Fibroblast of the conjunctiva (primary cell): Measurements from ENCODE around the gene TPK1.
A peak's percentile ranks its signal among the peaks of the same experiment; 100 is the strongest.

Source experiments
- DNase-seq: peaks from one replicate; pipeline ENCODE4 v3.0.0-alpha.2; 2010; ENCODE audit warnings: low read depth

The TPK1 gene

GRCh38 chr7:144723301-144723700, 112.6 kb downstream of the TPK1 start:
- DNase-seq = no peak

- DNase-seq = no peak
These were observed 115.1 kb downstream of the TPK1 start for GRCh38 chr7:144720710-144721109.

GRCh38 chr7:144720149-144720548, 115.7 kb downstream of the TPK1 start:
- no peak for DNase-seq

- DNase-seq = no peak
These were observed 118.1 kb downstream of the TPK1 start for GRCh38 chr7:144717720-144718119.

- no peak for DNase-seq
These were observed 122.0 kb downstream of the TPK1 start for GRCh38 chr7:144713850-144714249.

- no peak for DNase-seq
These were observed 125.1 kb downstream of the TPK1 start for GRCh38 chr7:144710791-144711190.

GRCh38 chr7:144709066-144709465, 126.8 kb downstream of the TPK1 start:
- no peak for DNase-seq

GRCh38 chr7:144691240-144691639, 144.6 kb downstream of the TPK1 start:
- no peak for DNase-seq

GRCh38 chr7:144682581-144683280, 153.1 kb downstream of the TPK1 start:
- no peak for DNase-seq

- no peak for DNase-seq
These were observed 159.4 kb downstream of the TPK1 start for GRCh38 chr7:144676492-144676891.

GRCh38 chr7:144674550-144674949, 161.3 kb downstream of the TPK1 start:
- no peak for DNase-seq

- no peak for DNase-seq
These were observed 163.0 kb downstream of the TPK1 start for GRCh38 chr7:144672869-144673268.

- no peak for DNase-seq
These were observed 164.4 kb downstream of the TPK1 start for GRCh38 chr7:144671429-144671828.

GRCh38 chr7:144670218-144670617, 165.6 kb downstream of the TPK1 start:
- peak; percentile 49 for DNase-seq

- no peak for DNase-seq
These were observed 167.3 kb downstream of the TPK1 start for GRCh38 chr7:144668503-144668902.

- no peak for DNase-seq
These were observed 170.0 kb downstream of the TPK1 start for GRCh38 chr7:144665689-144666381.

- no peak for DNase-seq
These were observed 176.6 kb downstream of the TPK1 start for GRCh38 chr7:144659211-144659610.

GRCh38 chr7:144656965-144657517, 178.8 kb downstream of the TPK1 start:
- DNase-seq = no peak

GRCh38 chr7:144653449-144653848, 182.4 kb downstream of the TPK1 start:
- no peak for DNase-seq

GRCh38 chr7:144650439-144650838, 185.4 kb downstream of the TPK1 start:
- no peak for DNase-seq

- DNase-seq = no peak
These were observed 186.7 kb downstream of the TPK1 start for GRCh38 chr7:144649120-144649519.

GRCh38 chr7:144641389-144642044, 194.3 kb downstream of the TPK1 start:
- DNase-seq = no peak

GRCh38 chr7:144632724-144633123, 203.1 kb downstream of the TPK1 start:
- DNase-seq = no peak
